Right lung (tissue), 10 donors: Measurements from ENCODE around the gene COX8A. TPM values are rescaled to one million over a fixed set of nuclear protein-coding genes. Genes with fewer than 3 reads are reported as not detected.
A peak's percentile ranks its signal among the peaks of the same experiment; 100 is the strongest.

Experiments used
- DNase-seq, 2 donors: peaks; one replicate each; pipeline ENCODE4 v3.0.0-alpha.2; 2013
- long read RNA-seq, 8 donors: transcript quantifications; one replicate each; lab custom pipeline, GENCODE V29; 2026
- polyA plus RNA-seq, 5 donors: library from polyadenylated mRNA; unstranded; fragments of 120-200 nt; gene quantifications; one replicate each; pipeline versions ENCODE4 v1.2.1 to v1.2.3, GENCODE V29; 2013; ENCODE audit warnings: inconsistent platforms in 1 of 5, low replicate concordance in 1 of 5; ENCODE audit not compliant: insufficient read length in 5 of 5, insufficient read depth in 1 of 5

The COX8A gene
- 100 to 1,000 TPM; 128 to 250 (median 158) TPM for polyA plus RNA-seq
- long read RNA-seq, donor 1, transcript COX8A-201 (2 exons, 507 nt) = major isoform, 385 of 385 reads
- long read RNA-seq, donor 1, partial matches to known transcripts = 0 of 385 reads
- long read RNA-seq, donor 1, other reads (novel, unspliced or antisense) = 0 of 385 reads
- long read RNA-seq, donor 2, transcript COX8A-201 (2 exons, 507 nt) = major isoform, 156 of 168 reads
- long read RNA-seq, donor 2, partial matches to known transcripts = 12 of 168 reads
- long read RNA-seq, donor 2, other reads (novel, unspliced or antisense) = 0 of 168 reads
- long read RNA-seq, donor 3, transcript COX8A-201 (2 exons, 507 nt) = major isoform, 282 of 282 reads
- long read RNA-seq, donor 3, partial matches to known transcripts = 0 of 282 reads
- long read RNA-seq, donor 3, other reads (novel, unspliced or antisense) = 0 of 282 reads
- long read RNA-seq, donor 4, transcript COX8A-201 (2 exons, 507 nt) = major isoform, 172 of 197 reads
- long read RNA-seq, donor 4, partial matches to known transcripts = 25 of 197 reads
- long read RNA-seq, donor 4, other reads (novel, unspliced or antisense) = 0 of 197 reads
- long read RNA-seq, donor 5, transcript COX8A-201 (2 exons, 507 nt) = major isoform, 369 of 389 reads
- long read RNA-seq, donor 5, partial matches to known transcripts = 20 of 389 reads
- long read RNA-seq, donor 5, other reads (novel, unspliced or antisense) = 0 of 389 reads
- long read RNA-seq, donor 6, transcript COX8A-201 (2 exons, 507 nt) = major isoform, 311 of 330 reads
- long read RNA-seq, donor 6, partial matches to known transcripts = 19 of 330 reads
- long read RNA-seq, donor 6, other reads (novel, unspliced or antisense) = 0 of 330 reads
- long read RNA-seq, donor 7, transcript COX8A-201 (2 exons, 507 nt) = major isoform, 111 of 125 reads
- long read RNA-seq, donor 7, partial matches to known transcripts = 14 of 125 reads
- long read RNA-seq, donor 7, other reads (novel, unspliced or antisense) = 0 of 125 reads
- long read RNA-seq, donor 8, transcript COX8A-201 (2 exons, 507 nt) = major isoform, 126 of 135 reads
- long read RNA-seq, donor 8, partial matches to known transcripts = 9 of 135 reads
- long read RNA-seq, donor 8, other reads (novel, unspliced or antisense) = 0 of 135 reads

GRCh38 chr11:63974259-63975143 lies at the start of gene COX8A:
Gene COX8A (plus strand): TSS chr11:63974620. CDS start chr11:63974681, 61 bp downstream.
- DNase-seq = peak; percentile 98 to 99

GRCh38 chr11:63929616-63930015 lies 44.8 kb upstream of the COX8A start:
- DNase-seq = no peak

GRCh38 chr11:63931045-63931444 lies 43.4 kb upstream of the COX8A start:
- no peak for DNase-seq

GRCh38 chr11:63931876-63932275 lies 42.5 kb upstream of the COX8A start:
- DNase-seq = no peak

- no peak for DNase-seq
Observed at GRCh38 chr11:63933459-63933858, 41.0 kb upstream of the COX8A start.

GRCh38 chr11:63937713-63938478 lies 36.5 kb upstream of the COX8A start:
- no peak for DNase-seq

- peak; percentile 96 for DNase-seq
Observed at GRCh38 chr11:63938479-63939396, 35.7 kb upstream of the COX8A start, which contains the start of gene NAA40. Gene NAA40 (plus strand): TSS chr11:63939002. CDS start chr11:63939097, 95 bp downstream.

- DNase-seq = no peak
Observed at GRCh38 chr11:63939397-63939891, 35.0 kb upstream of the COX8A start.

- DNase-seq = no peak
Observed at GRCh38 chr11:63940786-63941185, 33.6 kb upstream of the COX8A start.

- no peak for DNase-seq
Observed at GRCh38 chr11:63941901-63942300, 32.5 kb upstream of the COX8A start.

- no peak for DNase-seq
Observed at GRCh38 chr11:63942803-63943202, 31.6 kb upstream of the COX8A start.

GRCh38 chr11:63944987-63945386 lies 29.4 kb upstream of the COX8A start:
- DNase-seq = no peak

- peak; percentile 61 to 77 for DNase-seq
Observed at GRCh38 chr11:63945477-63946163, 28.8 kb upstream of the COX8A start.

GRCh38 chr11:63951779-63952536 lies 22.5 kb upstream of the COX8A start:
- DNase-seq = no peak

- DNase-seq = no peak
Observed at GRCh38 chr11:63952570-63952969, 21.9 kb upstream of the COX8A start.

GRCh38 chr11:63958008-63958407 lies 16.4 kb upstream of the COX8A start:
- DNase-seq = no peak
